ENCODE data around the gene HHAT.

HHAT gene

GRCh38 chr1:210695026-210695425, 366.3 kb downstream of the HHAT start:
- Mint-ChIP-seq H3K4me1 (ENCODE audit: low read depth) (peaks cover 5% of the 10 kb centered on the region), H3K27ac (no peak overlapping the region), H3K9me3 (no peaks in the 10 kb centered on the region), H3K36me3 (ENCODE audit: low read depth) (no peaks in the 10 kb centered on the region), H3K4me3 (no peak overlapping the region), H3K27me3 (ENCODE audit: low read depth) (no peaks in the 10 kb centered on the region)

DNA sequence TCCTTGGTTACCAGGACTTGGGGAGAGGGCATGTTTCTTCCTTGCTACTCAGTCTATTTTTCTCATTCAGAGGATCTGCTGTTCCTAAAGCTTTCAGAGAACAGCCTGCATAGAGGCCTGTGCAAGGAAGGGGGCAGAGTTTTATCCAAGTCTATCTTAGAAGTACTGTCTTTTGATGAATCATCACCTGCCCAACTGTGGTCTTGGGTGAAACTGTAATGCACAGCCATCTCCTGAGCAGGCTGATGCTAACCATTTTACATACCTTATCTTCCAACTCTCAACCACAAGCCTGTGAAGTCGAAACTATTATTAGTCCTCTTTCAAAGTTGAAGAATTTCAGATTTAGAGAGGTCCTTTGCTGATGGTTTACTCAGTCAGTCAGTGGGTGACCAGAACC, 368.0 kb downstream of the HHAT start:
- Mint-ChIP-seq H3K9me3 (no peaks in the 10 kb centered on the region), H3K27me3 (ENCODE audit: low read depth) (no peaks in the 10 kb centered on the region), H3K4me1 (ENCODE audit: low read depth) (peaks cover 5% of the 10 kb centered on the region), H3K36me3 (ENCODE audit: low read depth) (no peaks in the 10 kb centered on the region), H3K27ac (no peak overlapping the region), H3K4me3 (no peak overlapping the region)

GRCh38 chr1:210697185-210697584, 368.5 kb downstream of the HHAT start:
- no peak overlapping the region for H3K4me3 Mint-ChIP-seq
- H3K9me3 Mint-ChIP-seq = no peaks in the 10 kb centered on the region
- peaks cover 5% of the 10 kb centered on the region for H3K4me1 Mint-ChIP-seq (ENCODE audit: low read depth)
- H3K27ac Mint-ChIP-seq = no peak overlapping the region
- peaks cover 2% of the 10 kb centered on the region for H3K27me3 Mint-ChIP-seq (ENCODE audit: low read depth)
- no peaks in the 10 kb centered on the region for H3K36me3 Mint-ChIP-seq (ENCODE audit: low read depth)

- Mint-ChIP-seq H3K4me3 (no peak overlapping the region), H3K36me3 (ENCODE audit: low read depth) (no peaks in the 10 kb centered on the region), H3K27me3 (ENCODE audit: low read depth) (peaks cover 4% of the 10 kb centered on the region), H3K27ac (no peak overlapping the region), H3K4me1 (ENCODE audit: low read depth) (no peaks in the 10 kb centered on the region), H3K9me3 (no peaks in the 10 kb centered on the region)
Measured at GRCh38 chr1:210698661-210699060, 370.0 kb downstream of the HHAT start.

- no peaks in the 10 kb centered on the region for H3K9me3 Mint-ChIP-seq
- no peaks in the 10 kb centered on the region for H3K36me3 Mint-ChIP-seq (ENCODE audit: low read depth)
- no peak overlapping the region for H3K27ac Mint-ChIP-seq
- H3K4me3 Mint-ChIP-seq = no peak overlapping the region
- H3K27me3 Mint-ChIP-seq (ENCODE audit: low read depth) = peaks cover 4% of the 10 kb centered on the region
- H3K4me1 Mint-ChIP-seq (ENCODE audit: low read depth) = no peaks in the 10 kb centered on the region
Measured at GRCh38 chr1:210700083-210700482, 371.4 kb downstream of the HHAT start.

- peaks cover 4% of the 10 kb centered on the region for H3K27me3 Mint-ChIP-seq (ENCODE audit: low read depth)
- no peaks in the 10 kb centered on the region for H3K4me1 Mint-ChIP-seq (ENCODE audit: low read depth)
- H3K4me3 Mint-ChIP-seq = no peak overlapping the region
- no peaks in the 10 kb centered on the region for H3K36me3 Mint-ChIP-seq (ENCODE audit: low read depth)
- no peaks in the 10 kb centered on the region for H3K9me3 Mint-ChIP-seq
- H3K27ac Mint-ChIP-seq = no peak overlapping the region
Measured at GRCh38 chr1:210700511-210700910, 371.8 kb downstream of the HHAT start.

DNA sequence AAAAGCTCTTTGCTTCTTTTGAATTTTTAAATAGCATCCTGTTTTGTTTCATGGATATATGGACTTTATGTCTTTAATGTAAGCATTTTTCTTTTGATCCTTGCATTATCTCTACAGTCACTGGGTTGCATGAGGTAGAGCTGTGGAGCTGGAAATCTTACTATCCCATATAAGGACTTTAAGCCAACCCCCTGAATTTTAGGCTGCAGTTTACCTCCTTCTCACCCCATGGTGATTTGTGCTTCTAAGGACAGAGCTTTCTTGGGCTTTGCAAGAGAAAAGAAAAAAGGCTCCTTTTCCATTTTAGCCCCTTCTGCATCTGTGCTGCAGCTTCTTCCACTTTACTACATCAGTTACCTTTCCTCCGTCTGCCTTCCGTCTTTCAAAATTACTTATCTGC, 373.8 kb downstream of the HHAT start:
- Mint-ChIP-seq H3K36me3 (ENCODE audit: low read depth) (no peaks in the 10 kb centered on the region), H3K9me3 (no peaks in the 10 kb centered on the region), H3K4me1 (ENCODE audit: low read depth) (no peaks in the 10 kb centered on the region), H3K27ac (no peak overlapping the region), H3K4me3 (no peak overlapping the region), H3K27me3 (ENCODE audit: low read depth) (peaks cover 4% of the 10 kb centered on the region)

- Mint-ChIP-seq H3K9me3 (no peaks in the 10 kb centered on the region), H3K36me3 (ENCODE audit: low read depth) (no peaks in the 10 kb centered on the region), H3K4me3 (no peak overlapping the region), H3K27me3 (ENCODE audit: low read depth) (peaks cover 4% of the 10 kb centered on the region), H3K4me1 (ENCODE audit: low read depth) (no peaks in the 10 kb centered on the region), H3K27ac (no peak overlapping the region)
Measured at GRCh38 chr1:210703593-210703992, 374.9 kb downstream of the HHAT start.

- Mint-ChIP-seq H3K9me3 (no peaks in the 10 kb centered on the region), H3K4me1 (ENCODE audit: low read depth) (no peaks in the 10 kb centered on the region), H3K27me3 (ENCODE audit: low read depth) (peaks cover 4% of the 10 kb centered on the region), H3K36me3 (ENCODE audit: low read depth) (no peaks in the 10 kb centered on the region), H3K27ac (no peak overlapping the region), H3K4me3 (no peak overlapping the region)
Measured at GRCh38 chr1:210705086-210705485, 376.4 kb downstream of the HHAT start.

DNA sequence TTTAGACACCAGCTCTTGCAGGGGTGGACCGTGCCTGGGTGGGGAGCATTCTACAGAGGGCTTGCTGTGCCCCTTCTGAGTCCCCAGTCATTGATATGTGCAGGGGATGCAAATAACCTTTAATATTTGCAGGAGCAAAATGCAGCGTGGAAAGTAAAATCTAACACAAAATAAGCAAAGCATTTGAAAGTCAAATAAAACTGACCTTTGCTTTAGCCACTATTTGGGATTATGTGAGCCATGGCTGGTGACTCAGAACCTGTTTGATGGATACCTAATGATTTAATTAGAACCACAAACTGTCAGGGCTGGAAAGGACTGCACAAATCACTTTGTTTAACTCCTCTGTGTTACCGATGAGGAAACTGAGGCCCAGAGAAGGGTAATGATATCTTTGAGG, 377.5 kb downstream of the HHAT start:
- no peak overlapping the region for H3K27ac Mint-ChIP-seq
- no peaks in the 10 kb centered on the region for H3K4me1 Mint-ChIP-seq (ENCODE audit: low read depth)
- no peaks in the 10 kb centered on the region for H3K9me3 Mint-ChIP-seq
- H3K36me3 Mint-ChIP-seq (ENCODE audit: low read depth) = no peaks in the 10 kb centered on the region
- peaks cover 4% of the 10 kb centered on the region for H3K27me3 Mint-ChIP-seq (ENCODE audit: low read depth)
- H3K4me3 Mint-ChIP-seq = no peak overlapping the region

- H3K36me3 Mint-ChIP-seq (ENCODE audit: low read depth) = no peaks in the 10 kb centered on the region
- no peak overlapping the region for H3K4me3 Mint-ChIP-seq
- H3K27me3 Mint-ChIP-seq (ENCODE audit: low read depth) = no peaks in the 10 kb centered on the region
Measured at GRCh38 chr1:210707300-210708240, 378.9 kb downstream of the HHAT start.

DNA sequence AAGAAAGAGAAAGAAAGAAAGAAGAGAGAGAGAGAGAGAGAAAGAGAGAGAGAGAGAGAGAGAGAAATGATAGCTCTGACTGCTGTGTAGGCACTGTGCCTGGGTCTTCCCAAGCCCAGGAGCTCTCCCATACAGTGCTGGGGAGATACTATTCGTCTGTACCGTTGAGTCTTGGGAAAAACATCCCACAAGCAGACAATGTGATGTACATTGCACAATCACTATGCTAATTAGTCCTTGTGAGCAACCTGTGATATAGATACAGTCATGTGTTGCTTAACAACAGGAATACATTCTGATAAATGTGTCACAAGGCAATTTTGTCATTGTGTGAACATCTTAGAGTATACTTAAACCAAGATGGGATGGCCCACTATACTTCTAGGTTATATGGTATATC, 381.0 kb downstream of the HHAT start:
- Mint-ChIP-seq H3K4me3 (no peak overlapping the region), H3K9me3 (no peaks in the 10 kb centered on the region), H3K36me3 (ENCODE audit: low read depth) (no peaks in the 10 kb centered on the region), H3K4me1 (ENCODE audit: low read depth) (no peaks in the 10 kb centered on the region), H3K27ac (no peak overlapping the region), H3K27me3 (ENCODE audit: low read depth) (no peaks in the 10 kb centered on the region)

More at GRCh38 chr1:210707300-210708240, 378.9 kb downstream of the HHAT start:
- Mint-ChIP-seq H3K9me3 (no peaks in the 10 kb centered on the region), H3K4me1 (ENCODE audit: low read depth) (no peaks in the 10 kb centered on the region), H3K27ac (no peak overlapping the region)

GRCh38 chr1:210711825-210712612, 383.3 kb downstream of the HHAT start:
- Mint-ChIP-seq H3K4me1 (ENCODE audit: low read depth) (no peaks in the 10 kb centered on the region), H3K9me3 (no peaks in the 10 kb centered on the region), H3K27me3 (ENCODE audit: low read depth) (no peaks in the 10 kb centered on the region), H3K36me3 (ENCODE audit: low read depth) (no peaks in the 10 kb centered on the region), H3K4me3 (no peak overlapping the region), H3K27ac (no peak overlapping the region)

GRCh38 chr1:210715072-210715471, 386.4 kb downstream of the HHAT start:
- no peaks in the 10 kb centered on the region for H3K9me3 Mint-ChIP-seq
- H3K27ac Mint-ChIP-seq = no peak overlapping the region
- no peaks in the 10 kb centered on the region for H3K27me3 Mint-ChIP-seq (ENCODE audit: low read depth)
- H3K4me1 Mint-ChIP-seq (ENCODE audit: low read depth) = no peaks in the 10 kb centered on the region
- no peaks in the 10 kb centered on the region for H3K36me3 Mint-ChIP-seq (ENCODE audit: low read depth)
- H3K4me3 Mint-ChIP-seq = no peak overlapping the region
